ENCODE measurements around the gene SEPHS1.
"Not testable (repeated sequence)": the region's sequence is repeated elsewhere in the genome, so short reads cannot be mapped to it uniquely, and the experiment has no call there.

Gene SEPHS1

DNA sequence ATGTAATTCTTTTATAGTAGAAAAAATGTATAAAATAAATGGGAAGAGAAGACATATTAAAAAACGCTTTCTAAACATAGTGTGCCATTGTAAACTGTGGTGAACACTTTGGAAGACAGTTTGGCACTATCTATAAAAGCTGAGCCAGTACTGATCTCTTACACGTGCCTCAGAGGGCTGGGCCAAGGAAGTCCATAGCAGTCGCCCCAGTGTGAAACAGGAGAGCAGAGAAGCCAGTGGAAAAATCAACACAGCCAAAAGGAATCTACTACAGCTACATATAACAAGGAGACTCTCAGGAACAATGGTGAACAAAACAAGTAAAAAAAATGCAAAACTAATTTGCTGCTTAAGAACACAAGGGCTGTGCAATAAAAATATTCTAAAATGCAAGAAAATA is 20.6 kb downstream of the SEPHS1 start:
- DNase-seq, result no peak

- DNase-seq, result no peak
Observed at GRCh38 chr10:13322615-13323148, 25.4 kb downstream of the SEPHS1 start.

- no peak for DNase-seq
Observed at GRCh38 chr10:13321576-13321975, 26.5 kb downstream of the SEPHS1 start.

DNA sequence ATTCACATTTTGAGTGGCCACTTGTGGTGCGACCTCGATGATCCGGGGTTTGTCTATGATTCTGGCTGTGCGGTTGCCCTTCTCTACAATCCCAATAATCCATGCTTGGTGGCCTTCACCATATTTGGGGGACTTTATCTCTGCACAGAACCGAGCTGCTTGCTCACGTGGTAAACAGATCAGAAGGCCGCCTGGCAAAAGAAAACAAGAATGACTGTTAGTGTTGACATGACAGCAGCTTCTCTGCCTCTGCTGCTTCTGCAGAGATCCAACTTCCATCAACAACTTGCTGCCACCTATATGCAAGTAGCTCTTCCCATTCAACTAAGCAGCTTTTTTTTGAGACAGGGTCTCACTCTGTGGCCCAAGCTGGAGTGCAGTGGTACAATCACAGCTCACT is 28.9 kb downstream of the SEPHS1 start:
- no peak for DNase-seq

- DNase-seq, result no peak
Observed at GRCh38 chr10:13317474-13317873, 30.6 kb downstream of the SEPHS1 start.

DNA sequence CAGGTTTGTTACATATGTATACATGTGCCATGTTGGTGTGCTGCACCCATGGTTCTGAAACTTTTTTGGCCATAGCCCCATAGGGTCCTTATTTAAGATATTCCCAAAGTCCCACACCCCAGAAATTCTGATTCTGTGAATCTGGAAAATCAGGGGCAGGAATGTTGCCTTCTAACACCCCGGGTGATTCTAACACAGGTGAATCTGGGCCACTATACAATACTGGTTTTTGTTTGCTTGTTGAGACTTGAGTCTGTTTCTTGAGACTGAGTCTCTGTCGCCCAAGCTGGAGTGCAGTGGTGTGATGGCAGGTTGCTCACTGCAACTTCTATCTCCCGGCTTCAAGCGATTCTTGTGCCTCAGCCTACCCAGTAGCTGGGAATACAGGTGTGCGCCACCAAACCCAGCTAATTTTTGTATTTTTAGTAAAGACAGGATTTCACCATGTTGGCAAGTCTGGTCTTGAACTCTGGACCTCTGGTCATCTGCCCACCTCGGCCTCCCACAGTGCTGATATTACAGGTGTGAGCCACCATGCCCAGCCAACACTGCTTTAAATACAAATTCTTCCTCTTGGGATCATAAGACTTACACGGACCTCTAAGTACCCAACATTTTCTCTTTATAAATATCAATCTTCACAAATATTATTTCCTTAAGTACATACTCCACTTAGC is 31.3 kb downstream of the SEPHS1 start:
- no peak for DNase-seq

GRCh38 chr10:13315361-13315760 is 32.7 kb downstream of the SEPHS1 start:
- no peak for DNase-seq

DNA sequence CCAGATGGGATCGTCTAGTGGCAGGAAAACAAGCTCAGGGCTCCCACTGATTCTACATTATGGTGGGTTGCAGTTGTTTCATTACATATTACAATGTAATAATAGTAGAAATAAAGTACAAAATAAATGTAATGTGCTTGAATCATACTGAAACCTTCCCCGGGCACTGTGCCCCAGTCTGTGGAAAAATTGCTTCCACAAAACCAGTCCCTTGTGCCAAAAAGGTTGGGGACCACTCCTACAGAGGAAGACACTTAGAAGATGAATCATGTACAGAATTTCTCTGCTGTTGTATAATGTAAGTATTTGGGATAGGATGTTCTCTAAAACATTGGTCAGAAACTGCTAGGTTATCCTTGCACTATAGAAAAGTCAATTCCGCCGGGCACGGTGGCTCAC is 36.9 kb downstream of the SEPHS1 start:
- DNase-seq, result no peak

DNA sequence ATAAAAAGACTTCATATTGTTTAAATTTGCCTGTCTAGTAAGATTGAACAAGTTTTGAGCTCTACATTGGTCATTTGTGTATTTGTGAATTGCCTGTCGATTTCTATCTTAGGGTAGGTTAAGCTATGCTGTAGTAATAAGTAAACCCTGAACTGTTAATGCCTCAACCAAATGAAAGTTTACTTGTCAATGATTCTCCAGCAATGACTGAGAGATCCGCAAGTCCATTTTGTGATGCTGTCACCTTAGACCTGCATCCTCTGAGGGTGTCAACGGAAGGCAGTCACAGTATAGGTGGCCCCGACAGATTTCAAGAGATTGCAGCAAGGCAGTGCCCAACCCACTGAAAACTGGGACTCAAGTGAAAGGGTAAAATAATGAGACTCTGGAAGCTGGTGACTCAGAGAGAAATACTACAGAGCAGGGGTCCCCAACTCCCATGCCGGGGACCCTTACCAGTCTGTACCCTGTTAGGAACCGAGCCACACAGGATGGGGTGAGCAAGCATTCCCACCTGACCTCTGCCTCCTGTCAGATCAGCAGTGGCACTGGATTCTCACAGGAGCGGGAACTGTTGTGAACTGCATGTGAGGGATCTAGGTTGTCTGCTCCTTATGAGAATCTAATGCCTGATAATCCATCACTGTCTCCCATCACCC is 37.4 kb downstream of the SEPHS1 start:
- no peak for DNase-seq

DNA sequence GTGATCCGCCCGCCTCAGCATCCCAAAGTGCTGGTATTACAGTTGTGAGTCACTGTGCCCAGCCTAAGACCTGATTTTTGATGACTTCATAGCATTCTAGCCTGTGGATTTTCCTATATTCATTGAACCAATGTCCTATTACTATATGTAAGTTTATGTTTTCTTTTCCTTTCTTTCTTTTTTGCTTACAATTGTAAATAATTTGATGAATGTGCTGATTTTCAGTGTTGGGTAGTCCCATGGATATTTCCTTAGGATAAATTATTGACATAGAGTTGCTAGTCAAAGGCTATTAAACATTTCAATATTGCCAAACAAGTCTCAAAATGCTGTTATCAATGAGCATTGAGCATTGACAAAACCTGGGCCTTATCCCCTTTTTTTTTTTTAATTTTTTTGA is 38.3 kb downstream of the SEPHS1 start:
- no peak for DNase-seq

- no peak for DNase-seq
Observed at GRCh38 chr10:13308096-13308495, 40.0 kb downstream of the SEPHS1 start.

DNA sequence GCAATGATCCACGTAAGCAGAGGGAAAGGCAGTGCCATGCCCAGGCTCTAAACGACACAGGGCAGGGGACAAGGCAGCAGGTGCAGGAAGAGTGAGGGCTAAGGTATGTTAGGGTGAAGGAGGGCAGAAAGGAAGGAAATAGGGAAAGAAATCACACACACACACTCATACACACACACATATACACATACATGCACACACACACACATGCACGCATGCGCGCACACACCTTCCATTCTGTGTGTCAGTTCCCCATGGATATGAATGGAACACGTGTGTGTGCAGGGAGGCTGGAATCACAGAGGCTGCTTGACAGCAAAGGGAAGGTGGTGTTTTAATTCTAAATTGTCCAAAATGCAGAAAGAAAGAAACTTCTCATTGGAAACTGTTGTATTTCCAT is 42.0 kb downstream of the SEPHS1 start:
- no peak for DNase-seq

DNA sequence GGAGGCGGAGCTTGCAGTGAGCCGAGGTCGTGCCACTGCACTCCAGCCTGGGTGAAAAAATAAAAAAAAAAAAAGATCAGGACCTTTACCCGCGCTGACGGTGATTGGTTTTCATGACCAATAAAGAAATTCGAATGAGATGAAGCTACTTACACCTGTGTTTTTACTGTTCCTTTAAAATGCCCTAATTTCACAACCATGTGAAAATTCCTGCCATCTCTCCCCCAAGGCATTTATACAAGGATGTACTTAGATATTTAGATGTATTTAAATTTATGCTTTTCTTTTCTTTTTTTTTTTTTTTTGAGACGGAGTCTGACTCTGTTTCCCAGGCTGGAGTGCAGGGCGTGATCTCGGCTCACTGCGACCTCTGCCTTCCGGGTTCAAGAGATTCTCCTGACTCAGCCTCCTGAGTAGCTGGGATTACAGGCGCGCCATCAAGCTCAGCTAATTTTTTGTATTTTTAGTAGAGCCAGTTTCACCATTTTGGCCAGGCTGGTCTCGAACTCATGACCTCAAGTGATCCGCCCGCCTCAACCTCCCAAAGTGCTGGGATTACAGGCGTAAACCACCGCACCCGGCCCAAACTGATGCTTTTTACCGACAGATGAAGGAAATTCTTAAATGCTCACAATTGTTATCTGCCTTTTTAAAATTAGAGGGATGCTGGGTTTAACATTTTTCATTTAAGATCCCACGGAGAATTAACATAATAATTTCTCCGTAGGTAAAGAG is 45.1 kb downstream of the SEPHS1 start:
- DNase-seq, result no peak

GRCh38 chr10:13299437-13300287 is 48.4 kb downstream of the SEPHS1 start, which contains the start of gene PHYH:
Gene PHYH (minus strand): TSS chr10:13300064. CDS start chr10:13300042, 22 bp downstream.
- DNase-seq, result peak; percentile 70 to 80 (median 76)

GRCh38 chr10:13298748-13299436 is 49.2 kb downstream of the SEPHS1 start:
- peak in 2 of 6 experiments; percentile 24 to 53 for DNase-seq

GRCh38 chr10:13296476-13296875 is 51.6 kb downstream of the SEPHS1 start:
- no peak for DNase-seq

- no peak for DNase-seq
Observed at GRCh38 chr10:13294784-13295183, 53.3 kb downstream of the SEPHS1 start.

DNA sequence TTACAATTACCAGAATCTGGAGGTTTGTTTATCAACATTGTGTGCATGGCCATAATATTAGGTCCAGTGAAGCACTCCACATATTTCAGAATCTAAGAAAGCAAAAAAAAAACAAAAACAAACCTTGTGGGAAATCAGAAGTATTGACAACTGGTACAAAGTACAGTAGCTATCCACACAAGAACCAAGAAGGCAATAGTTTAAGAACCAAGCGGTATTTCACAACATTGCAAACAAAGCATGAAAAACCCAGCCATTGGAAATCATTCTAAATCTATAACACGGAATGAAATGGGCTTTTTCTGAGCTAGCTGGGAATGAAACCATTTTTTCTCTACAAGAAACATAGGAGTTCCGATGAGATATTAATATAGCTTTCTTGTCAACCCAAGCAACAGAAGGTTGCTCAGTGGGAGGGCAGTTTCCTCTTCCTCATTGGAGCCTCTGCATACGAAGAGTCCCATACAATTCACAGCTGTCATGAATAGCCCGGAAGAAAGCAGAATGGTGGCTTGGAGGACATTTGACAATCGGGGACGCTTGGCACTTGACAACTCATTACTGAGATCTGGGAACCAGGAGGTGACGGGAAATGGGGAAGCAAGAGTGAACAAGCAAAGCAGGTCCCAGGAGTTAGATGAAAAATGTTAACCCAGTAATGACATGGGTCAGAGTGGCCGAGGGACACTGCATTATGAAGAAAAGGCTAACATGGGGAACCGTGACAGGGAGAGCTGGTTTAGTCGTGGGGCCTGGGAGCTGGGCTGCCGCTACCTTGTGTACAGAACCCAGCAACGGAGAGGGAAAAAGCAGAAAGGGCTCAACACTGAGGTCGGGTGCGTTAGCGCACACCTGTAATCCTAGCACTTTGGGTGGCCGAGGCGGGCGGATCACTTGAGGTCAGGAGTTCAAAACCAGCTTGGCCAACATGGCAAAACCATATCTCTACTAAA is 56.0 kb downstream of the SEPHS1 start:
- DNase-seq, result no peak

GRCh38 chr10:13291061-13291460 is 57.0 kb downstream of the SEPHS1 start:
- DNase-seq, result no peak

DNA sequence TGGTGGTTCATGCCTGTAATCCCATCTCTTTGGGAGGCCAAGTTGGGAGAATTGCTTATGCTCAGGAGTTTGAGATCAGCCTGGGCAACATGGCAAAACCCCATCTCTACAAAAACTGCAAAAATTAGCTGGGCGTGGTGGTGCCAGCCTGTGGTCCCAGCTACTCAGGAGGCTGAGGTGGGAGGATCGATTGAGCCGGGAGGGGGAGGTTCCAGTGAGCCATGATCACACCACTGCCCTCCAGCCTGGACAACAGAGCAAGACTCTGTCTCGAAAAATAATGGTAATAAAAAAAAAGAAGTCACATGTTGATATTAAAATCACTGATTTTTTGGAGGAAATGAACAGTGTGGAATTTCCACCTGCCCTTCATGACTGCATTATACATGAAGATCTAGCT is 64.0 kb downstream of the SEPHS1 start:
- DNase-seq, result no peak

- DNase-seq, result not testable (repeated sequence)
Observed at GRCh38 chr10:13282348-13282747, 65.7 kb downstream of the SEPHS1 start.

Data from stimulated activated naive CD4-positive, alpha-beta T cell (primary cell).